Cerebellar nuclear complex (tissue), 1 donor: ENCODE results near the gene CHRM2.

ENCODE experiments used
- DNase-seq, 2 experiments: peaks; one replicate each; lab custom pipeline; 2025; lab: John Stamatoyannopoulos, UW

Gene CHRM2

GRCh38 chr7:136957391-136957790 lies 88.9 kb downstream of the CHRM2 start:
- no peak for DNase-seq

DNA sequence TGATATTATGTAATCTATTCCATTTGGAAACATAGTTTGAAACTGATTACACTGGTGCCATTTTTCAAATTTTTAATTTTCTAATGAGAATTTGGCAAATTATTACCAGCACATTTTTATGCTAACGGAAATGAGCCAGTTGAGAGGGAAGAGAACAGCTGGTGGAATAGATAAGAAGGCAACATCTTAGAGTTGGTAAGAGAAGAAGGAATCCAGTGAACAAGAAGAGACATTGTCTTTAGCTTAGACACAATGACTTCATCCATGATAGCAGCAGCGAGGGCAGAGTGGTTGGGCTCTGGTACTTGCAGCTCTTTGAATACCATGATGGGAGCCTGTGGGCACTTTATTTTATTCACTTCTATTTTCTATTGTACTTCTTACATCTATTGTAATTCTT lies 89.6 kb downstream of the CHRM2 start:
- no peak for DNase-seq

DNA sequence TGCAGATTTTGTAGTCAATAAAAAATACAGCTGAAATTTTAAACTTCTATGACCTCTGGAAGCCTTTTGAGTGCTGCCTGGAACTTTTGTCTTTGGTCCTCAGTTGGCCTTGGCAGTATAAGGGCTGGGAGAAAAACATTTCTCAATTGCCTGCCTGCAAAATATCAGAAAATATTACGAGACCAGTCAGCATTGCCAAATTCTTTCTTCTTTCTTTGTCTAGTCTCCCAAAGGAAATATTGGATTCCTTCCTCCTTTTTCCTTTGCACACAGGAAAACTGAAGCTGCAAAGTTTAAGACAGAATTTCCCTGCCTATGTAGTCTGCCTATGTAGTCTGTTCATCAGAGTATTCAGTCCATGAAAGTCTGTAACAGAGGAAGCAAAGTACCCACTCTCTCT lies 95.9 kb downstream of the CHRM2 start:
- no peak for DNase-seq

DNA sequence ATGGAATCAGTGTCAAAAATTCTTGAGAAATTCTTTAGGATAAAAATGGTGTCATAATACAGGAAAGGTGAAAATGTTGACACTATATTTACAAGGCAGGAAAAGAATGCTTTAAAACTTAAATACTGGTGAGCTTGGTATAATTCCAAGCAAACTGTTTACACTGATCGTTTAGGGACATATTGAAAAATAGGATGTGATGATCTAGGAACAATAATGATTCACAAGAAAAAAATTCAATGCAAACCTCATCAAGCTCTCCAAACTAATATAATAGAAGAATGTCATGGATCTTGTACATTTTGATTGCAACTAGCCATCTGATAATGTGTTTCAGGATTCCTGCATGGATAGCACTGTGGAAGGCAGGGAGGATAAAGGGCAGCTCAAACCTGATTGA lies 98.4 kb downstream of the CHRM2 start:
- DNase-seq, result no peak

GRCh38 chr7:136969761-136970160 lies 101.3 kb downstream of the CHRM2 start:
- no peak for DNase-seq

DNA sequence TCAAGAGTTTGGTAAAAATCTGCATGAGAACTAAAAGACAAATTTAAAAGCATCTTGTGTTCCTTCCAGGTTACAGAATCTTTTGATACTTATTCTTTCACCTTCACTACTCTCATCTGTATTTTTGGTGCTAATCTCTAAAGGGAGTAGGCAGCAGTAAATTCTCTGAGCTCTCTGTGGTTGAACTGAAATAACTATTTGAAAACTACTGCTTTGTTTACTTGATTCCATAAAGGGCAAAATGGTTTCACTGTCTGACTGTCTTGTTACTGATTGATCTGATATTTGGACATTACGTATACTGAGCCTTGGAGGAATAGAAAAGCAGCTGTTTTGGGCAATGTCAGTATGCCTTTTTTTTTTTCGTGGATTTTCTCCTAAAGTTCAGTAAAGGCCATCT lies 103.3 kb downstream of the CHRM2 start:
- no peak for DNase-seq

DNA sequence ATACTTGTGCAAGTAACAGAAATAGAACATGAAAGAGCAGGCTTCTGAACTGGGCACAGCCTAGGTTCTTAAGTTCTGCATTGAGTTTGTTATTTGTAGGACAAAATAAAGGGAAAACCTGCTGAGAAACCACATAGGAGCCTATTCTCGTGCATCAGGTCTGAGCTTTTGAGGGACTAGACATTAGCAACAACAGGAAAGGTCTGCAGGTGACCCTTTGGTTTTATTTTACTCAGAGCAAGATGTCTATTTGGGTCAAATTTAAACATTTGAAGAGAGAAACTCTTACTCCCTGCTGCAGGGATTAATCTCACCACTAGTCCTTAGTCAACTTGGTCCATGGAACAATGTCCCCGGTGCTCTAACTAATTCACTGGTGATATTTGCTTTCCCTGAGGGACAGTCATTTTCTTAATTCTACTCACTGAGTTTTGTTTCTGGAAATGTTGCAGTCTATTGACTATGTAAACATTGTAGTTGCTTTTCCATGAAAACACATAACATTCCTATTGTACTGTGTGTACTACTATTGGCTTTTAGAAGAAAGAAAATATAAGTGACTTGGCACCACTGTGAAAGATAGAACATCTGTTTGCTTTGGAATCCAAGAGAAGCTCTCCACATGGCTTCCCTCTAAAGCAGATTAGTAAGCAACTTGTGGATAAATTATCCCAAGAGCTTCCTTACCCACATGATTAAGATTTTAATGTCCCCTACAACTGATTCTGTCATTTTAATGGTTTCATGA lies 108.2 kb downstream of the CHRM2 start:
- DNase-seq, result no peak

- no peak for DNase-seq
Observed at GRCh38 chr7:136993377-136993776, 124.9 kb downstream of the CHRM2 start.

- DNase-seq, result no peak
Observed at GRCh38 chr7:136997735-136998134, 129.3 kb downstream of the CHRM2 start.

DNA sequence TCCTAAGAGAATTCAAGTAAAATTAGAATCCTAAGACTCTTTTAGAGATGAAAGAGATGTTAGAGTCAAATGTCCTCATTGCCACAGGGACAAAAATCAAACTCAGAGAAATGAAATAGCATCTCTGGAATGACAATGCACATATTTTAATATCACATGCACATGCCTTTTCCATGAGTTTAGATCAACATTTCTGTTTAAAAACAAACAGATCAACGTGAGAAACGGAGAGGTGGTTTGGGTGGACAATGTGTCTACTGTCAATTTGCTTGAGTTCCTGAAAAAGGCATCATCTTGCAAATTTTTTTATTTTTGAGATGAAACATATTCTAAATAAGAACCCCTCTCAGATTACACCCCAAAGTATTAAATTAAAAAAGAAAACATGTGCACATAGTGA lies 130.0 kb downstream of the CHRM2 start:
- DNase-seq, result no peak

DNA sequence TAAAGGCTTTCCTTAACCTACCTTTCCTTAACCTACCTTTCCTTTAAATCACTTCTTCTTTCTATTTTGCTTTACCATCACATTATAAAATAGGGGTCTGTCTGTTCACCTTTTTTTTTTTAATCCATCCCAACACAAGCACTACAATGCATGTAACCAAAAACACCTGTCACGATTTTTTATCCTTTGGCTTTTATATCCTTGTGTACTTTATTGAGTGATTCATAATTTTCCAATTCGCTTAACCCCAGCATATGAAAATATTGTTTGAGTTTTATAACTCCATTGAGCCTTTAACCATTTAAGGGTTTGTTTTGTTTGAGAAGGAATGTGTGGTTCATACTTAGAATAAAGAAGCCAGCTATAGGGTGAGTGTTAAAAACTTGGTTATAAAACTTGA lies 132.2 kb downstream of the CHRM2 start:
- DNase-seq, result no peak

GRCh38 chr7:137001041-137001440 lies 132.6 kb downstream of the CHRM2 start:
- DNase-seq, result no peak

DNA sequence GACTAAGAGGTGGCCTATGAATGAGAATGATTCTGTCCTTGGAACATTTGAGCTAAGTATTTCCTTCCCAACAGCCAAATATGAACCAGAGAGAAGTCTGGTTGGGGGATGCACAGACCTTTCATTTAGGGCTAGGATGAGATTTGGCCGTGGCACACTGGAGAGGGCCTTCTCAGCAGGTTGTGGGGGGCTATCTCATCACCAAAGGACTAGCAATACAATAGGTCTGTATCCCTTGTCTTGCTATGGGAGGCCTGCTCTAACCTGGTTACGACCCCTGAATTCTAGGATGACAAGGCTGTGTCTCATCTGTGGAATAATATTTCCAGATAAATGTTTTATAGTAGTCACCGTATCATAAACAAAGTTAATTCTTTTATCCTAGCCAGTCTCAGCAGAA lies 133.0 kb downstream of the CHRM2 start:
- no peak for DNase-seq

DNA sequence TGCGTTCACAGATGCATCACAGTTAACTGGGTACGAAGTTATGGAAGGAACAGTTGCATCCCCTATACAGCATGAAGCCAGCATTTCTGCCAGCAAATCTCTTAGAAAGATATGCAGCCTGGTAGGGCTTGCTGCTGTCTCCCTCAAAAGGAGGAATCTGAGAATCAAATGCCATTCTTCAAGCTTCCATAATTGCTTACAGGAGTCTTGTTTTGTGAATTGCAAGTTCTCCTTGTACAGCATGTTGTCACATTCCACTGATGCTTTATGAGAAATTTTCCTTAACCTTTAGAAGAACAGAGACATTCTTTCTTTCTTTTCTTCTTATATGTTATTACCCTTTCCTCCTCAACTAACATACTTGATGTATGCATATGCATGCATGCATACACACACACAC lies 134.6 kb downstream of the CHRM2 start:
- no peak for DNase-seq

- DNase-seq, result no peak
Observed at GRCh38 chr7:137003566-137003965, 135.1 kb downstream of the CHRM2 start.

DNA sequence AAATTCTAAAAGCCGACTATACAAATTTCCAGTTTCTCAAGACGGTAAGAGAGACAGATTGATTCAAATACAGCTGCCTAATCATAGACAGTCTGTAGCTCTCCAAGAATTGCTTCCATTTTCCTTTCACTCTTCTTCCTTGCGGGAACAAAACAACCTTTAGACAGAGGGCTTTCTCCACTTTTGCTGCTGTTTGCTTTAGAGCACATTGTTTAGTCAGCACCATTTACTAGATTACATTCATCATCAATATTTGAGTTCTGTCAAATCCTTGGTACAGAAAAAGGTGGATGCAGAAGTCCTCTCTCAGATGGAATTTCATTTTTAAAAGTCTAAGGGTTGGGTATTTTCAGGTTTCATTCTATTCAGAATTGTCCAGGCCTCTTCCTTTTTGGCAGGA lies 137.4 kb downstream of the CHRM2 start:
- DNase-seq, result no peak

DNA sequence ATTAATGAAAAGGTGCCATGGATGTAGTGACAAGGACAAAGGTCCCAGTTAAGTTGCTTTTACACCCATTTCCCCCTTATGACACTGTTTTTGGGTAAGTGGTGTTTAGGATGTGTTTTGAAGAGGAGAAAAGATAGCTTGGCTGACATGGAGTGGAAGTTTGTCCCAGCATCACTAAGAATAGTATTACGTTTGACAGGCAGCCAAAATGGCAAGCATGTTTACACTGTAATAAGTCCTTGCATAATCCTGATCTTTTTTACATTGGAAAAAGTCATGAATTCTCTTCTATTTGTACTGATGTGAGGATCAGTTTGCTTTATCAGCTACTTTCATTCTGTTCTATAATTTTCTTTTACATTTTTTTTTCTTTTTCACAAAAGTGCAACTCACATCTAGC lies 137.8 kb downstream of the CHRM2 start:
- no peak for DNase-seq

DNA sequence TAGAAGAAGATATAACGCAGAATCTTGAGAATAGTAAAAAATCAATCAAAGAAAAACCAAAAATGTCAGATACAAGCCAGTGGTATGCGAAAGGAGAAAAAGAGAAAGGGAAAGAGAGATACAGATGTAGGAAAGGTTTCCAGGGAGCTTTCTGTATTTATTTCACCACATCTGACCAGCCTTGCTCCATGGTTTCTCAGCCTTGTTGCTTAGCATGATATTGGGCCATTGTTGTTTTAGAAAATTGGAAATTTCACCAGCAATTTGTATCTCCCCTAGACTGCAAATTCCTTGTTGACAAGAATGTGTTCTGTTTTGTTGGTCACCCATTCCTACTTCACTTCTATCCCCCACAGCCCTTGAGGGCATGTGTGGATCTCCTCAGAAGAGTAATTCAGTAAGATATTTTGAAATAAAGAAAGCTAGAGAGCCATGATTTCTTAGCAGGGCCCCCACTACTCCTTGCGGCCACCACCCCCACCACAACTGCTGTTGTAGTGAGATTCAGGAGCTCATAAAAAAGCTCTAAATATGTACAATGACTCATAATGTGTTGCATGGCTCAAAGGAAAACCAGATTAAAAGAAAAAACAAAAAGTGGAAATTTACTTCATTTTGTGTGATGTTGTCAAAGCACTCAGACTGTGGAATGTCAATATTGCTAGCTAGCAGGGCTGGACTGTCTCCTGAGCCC lies 138.7 kb downstream of the CHRM2 start:
- DNase-seq, result no peak

- no peak for DNase-seq
Observed at GRCh38 chr7:137009404-137009803, 141.0 kb downstream of the CHRM2 start.

- no peak for DNase-seq
Observed at GRCh38 chr7:137015015-137015414, 146.6 kb downstream of the CHRM2 start.

- no peak for DNase-seq
Observed at GRCh38 chr7:137017221-137017620, 148.8 kb downstream of the CHRM2 start.

DNA sequence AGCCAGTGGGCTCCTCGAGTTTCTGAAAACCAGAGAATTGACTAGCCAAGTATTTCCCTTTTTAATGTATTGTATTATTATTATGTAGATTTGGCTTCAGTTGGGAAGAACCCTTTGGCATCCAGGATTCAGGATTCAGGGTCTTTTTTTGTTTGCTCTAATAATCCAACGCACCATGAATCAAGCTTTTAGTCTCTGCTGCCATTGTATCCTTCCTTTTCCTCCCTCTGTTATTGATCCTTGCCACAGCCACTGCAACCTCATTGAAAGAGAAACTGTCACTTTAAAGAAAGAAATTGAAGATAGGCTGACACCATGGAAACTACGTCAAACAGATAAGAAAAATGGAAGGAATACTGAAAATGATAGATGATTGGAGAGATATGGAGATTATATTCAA lies 150.0 kb downstream of the CHRM2 start:
- DNase-seq, result no peak

DNA sequence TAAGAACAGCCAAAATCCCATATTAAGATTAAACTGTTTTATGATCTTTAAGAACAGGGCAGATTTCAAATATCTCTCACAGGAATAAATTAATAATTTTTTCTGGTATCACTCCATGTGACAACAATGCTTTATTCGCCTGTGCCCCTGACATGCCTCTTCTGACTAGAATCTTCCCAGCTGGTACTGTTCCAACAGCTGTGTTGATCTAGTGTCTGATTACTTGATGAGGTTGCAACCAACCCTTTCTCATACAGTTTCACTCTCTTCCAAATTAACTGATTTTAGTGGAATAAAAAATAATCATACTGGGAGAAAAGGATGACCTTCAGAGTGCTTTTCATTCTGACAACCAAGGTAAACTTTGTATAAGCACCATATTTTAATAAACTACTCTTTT lies 151.9 kb downstream of the CHRM2 start:
- no peak for DNase-seq
